GM12891 (cell line): ENCODE measurements around the gene INTS6.
"Not testable (repeated sequence)": the region's sequence is repeated elsewhere in the genome, so short reads cannot be mapped to it uniquely, and the experiment has no call there.

Experiments used
- DNase-seq: peaks from one replicate; pipeline ENCODE4 v3.0.0; 2011; ENCODE audit warnings: low spot score; ENCODE audit not compliant: insufficient read length
- FAIRE-seq: peaks from 2 replicates; lab custom pipeline; 2011; peaks lifted over from hg19 to GRCh38; lab: Jason Lieb, UNC
- PAX5 ChIP-seq: IDR thresholded peaks from 2 replicates; pipeline ENCODE4 v1.6.1; 2011; ENCODE audit warnings: low read length, moderate library complexity, mild to moderate bottlenecking; ENCODE audit not compliant: insufficient read depth, severe bottlenecking
- POLR2A ChIP-seq: IDR thresholded peaks from 2 replicates; pipeline ENCODE4 v1.6.1; 2011; ENCODE audit warnings: low read depth, low read length, control low read depth
- POLR2AphosphoS5 ChIP-seq: IDR thresholded peaks from 2 replicates; pipeline ENCODE4 v1.6.1; 2011; ENCODE audit warnings: low read depth, low read length, control low read depth
- POU2F2 ChIP-seq: IDR thresholded peaks from 2 replicates; pipeline ENCODE4 v1.6.1; 2011; ENCODE audit warnings: low read depth, mild to moderate bottlenecking, control low read depth, low read length, moderate library complexity
- SPI1 ChIP-seq: IDR thresholded peaks from 2 replicates; pipeline ENCODE4 v1.6.1; 2011; ENCODE audit warnings: low read depth, low read length, control low read depth
- TAF1 ChIP-seq: IDR thresholded peaks from 2 replicates; pipeline ENCODE4 v1.6.1; 2011; ENCODE audit warnings: low read depth, low read length, control low read depth

The INTS6 gene

GRCh38 chr13:51435002-51435578 lies 17.7 kb downstream of the INTS6 start:
- no peak for DNase-seq
- FAIRE-seq: no peak

GRCh38 chr13:51432576-51432975 lies 20.3 kb downstream of the INTS6 start:
- FAIRE-seq (no peak), DNase-seq (no peak)
- TF ChIP-seq PAX5 (no peak), POLR2A (no peak), SPI1 (no peak), POLR2AphosphoS5 (no peak), POU2F2 (no peak)

More at GRCh38 chr13:51435002-51435578, 17.7 kb downstream of the INTS6 start:
- TF ChIP-seq POU2F2 (no peak), SPI1 (no peak), POLR2AphosphoS5 (no peak), TAF1 (no peak), PAX5 (no peak), POLR2A (no peak)

GRCh38 chr13:51426982-51427381 lies 25.9 kb downstream of the INTS6 start:
- peak; percentile 16 for FAIRE-seq
- DNase-seq: no peak
- no peak for TF ChIP-seq POLR2A
- TF ChIP-seq PAX5: no peak
- no peak for TF ChIP-seq POU2F2
- TF ChIP-seq TAF1: no peak
- no peak for TF ChIP-seq SPI1
- no peak for TF ChIP-seq POLR2AphosphoS5

GRCh38 chr13:51425410-51426042 lies 27.3 kb downstream of the INTS6 start:
- DNase-seq (no peak), FAIRE-seq (peak; percentile 23)
- TF ChIP-seq SPI1 (no peak), POLR2A (no peak), TAF1 (no peak), POU2F2 (no peak), PAX5 (no peak), POLR2AphosphoS5 (no peak)

- TF ChIP-seq POLR2AphosphoS5: no peak
- TF ChIP-seq PAX5: no peak
- TF ChIP-seq POU2F2: no peak
- TF ChIP-seq TAF1: no peak
- no peak for TF ChIP-seq POLR2A
- no peak for TF ChIP-seq SPI1
- DNase-seq (no peak), FAIRE-seq (no peak)
These were observed 29.1 kb downstream of the INTS6 start for GRCh38 chr13:51423766-51424165.

- TF ChIP-seq PAX5 (no peak), POU2F2 (no peak), POLR2A (no peak), SPI1 (no peak), POLR2AphosphoS5 (no peak), TAF1 (no peak)
- peak; percentile 94 for FAIRE-seq
- no peak for DNase-seq
These were observed 30.4 kb downstream of the INTS6 start for GRCh38 chr13:51422484-51422883.

GRCh38 chr13:51420681-51421490 lies 31.9 kb downstream of the INTS6 start:
- FAIRE-seq (peak; percentile 79), DNase-seq (no peak)
- no peak for TF ChIP-seq POLR2AphosphoS5
- no peak for TF ChIP-seq POU2F2
- no peak for TF ChIP-seq POLR2A
- no peak for TF ChIP-seq SPI1
- TF ChIP-seq PAX5: no peak
- no peak for TF ChIP-seq TAF1

- FAIRE-seq (peak; percentile 90), DNase-seq (no peak)
These were observed 33.7 kb downstream of the INTS6 start for GRCh38 chr13:51419001-51419636.

GRCh38 chr13:51417716-51418115 lies 35.1 kb downstream of the INTS6 start:
- FAIRE-seq (no peak), DNase-seq (no peak)
- TF ChIP-seq SPI1 (no peak), POLR2AphosphoS5 (no peak), POU2F2 (no peak), POLR2A (no peak), TAF1 (no peak), PAX5 (no peak)

More at GRCh38 chr13:51419001-51419636, 33.7 kb downstream of the INTS6 start:
- peak; percentile 95 for TF ChIP-seq SPI1
- TF ChIP-seq POLR2A: no peak

- DNase-seq (no peak), FAIRE-seq (no peak)
- TF ChIP-seq SPI1 (peak; percentile 8; the same call in 1 of the 2 replicates), POLR2A (no peak), TAF1 (no peak)
These were observed 36.7 kb downstream of the INTS6 start for GRCh38 chr13:51416107-51416506.

- peak; percentile 40 for FAIRE-seq
- DNase-seq: not testable (repeated sequence)
These were observed 37.5 kb downstream of the INTS6 start for GRCh38 chr13:51415339-51415738.
